A549 (cell line): Measurements from ENCODE around the gene GFY. TPM values are rescaled to one million over a fixed set of nuclear protein-coding genes. Genes with fewer than 3 reads are reported as not detected.

Experiments used
- ATAC-seq, 2 experiments: fragments of 200-7000 bp in 1 of 2; fragments of >200 bp in 1 of 2; cut with Nextera tagmentation in 1 of 2; cut with Tn5 transposase in 1 of 2; 3 replicates each; pipeline versions ENCODE4 v1.8.0 to v1.9.1; 2018 to 2020; ENCODE audit warnings: mild to moderate bottlenecking in 1 of 2, moderate library complexity in 1 of 2
- CTCF ChIA-PET: fragments of 300-600 bp; sonication (Branson Sonifier 250); formaldehyde crosslinking; extraction: SDS; loops from one replicate; lab custom pipeline; 2021; ENCODE audit warnings: antibody characterized with exemption, inconsistent platforms; lab: Yijun Ruan, JAX
- POLR2A ChIA-PET: fragments of 350-600 bp; formaldehyde crosslinking; extraction: SDS; loops from one replicate; lab custom pipeline; 2021; ENCODE audit warnings: antibody characterized with exemption, inconsistent platforms; lab: Yijun Ruan, JAX
- DNase-seq, 2 experiments: peaks; one replicate each; pipeline versions ENCODE4 v3.0.0 to v3.0.0-alpha.2; 2011 to 2016; ENCODE audit warnings: low read depth in 1 of 2, low spot score in 1 of 2
- FAIRE-seq: peaks from 2 replicates; lab custom pipeline; 2011; peaks lifted over from hg19 to GRCh38; lab: Jason Lieb, UNC
- H3K27ac ChIP-seq, 2 experiments: fragments of >200 bp; sonication (Bioruptor Twin); formaldehyde crosslinking; 3 replicates each; pipeline ENCODE4 v1.5.1; 2016 to 2017
- H3K4me1 ChIP-seq: fragments of >200 bp; sonication (Bioruptor Twin); formaldehyde crosslinking; 3 replicates; pipeline ENCODE4 v1.6.1; 2016
- H3K4me2 ChIP-seq: fragments of >200 bp; sonication (Bioruptor Twin); formaldehyde crosslinking; 3 replicates; pipeline ENCODE4 v1.6.1; 2016
- H3K4me3 ChIP-seq: fragments of >200 bp; sonication (Bioruptor Twin); formaldehyde crosslinking; 3 replicates; pipeline ENCODE4 v1.5.1; 2016
- H3K9me3 ChIP-seq: fragments of >200 bp; sonication (Bioruptor Twin); formaldehyde crosslinking; 3 replicates; pipeline ENCODE4 v1.6.1; 2016
- ATOH8 ChIP-seq: fragments of 250-450 bp; sonication (Bioruptor Pico); IDR thresholded peaks from 2 replicates; pipeline ENCODE4 v1.5.0; 2020; ENCODE audit warnings: low read depth, mild to moderate bottlenecking, moderate library complexity
- BHLHE40 ChIP-seq: IDR thresholded peaks from 2 replicates; pipeline ENCODE4 v1.6.1; 2012; ENCODE audit warnings: low read depth, low read length, inconsistent platforms
- CTCF ChIP-seq: fragments of >200 bp; sonication (Bioruptor Twin); formaldehyde crosslinking; IDR thresholded peaks from 3 replicates; pipeline ENCODE4 v1.5.1; 2016
- E2F6 ChIP-seq: IDR thresholded peaks from 2 replicates; pipeline ENCODE4 v1.6.1; 2012; ENCODE audit warnings: low read depth, borderline replicate concordance
- EHMT2 ChIP-seq: fragments of 200-600 bp; sonication (generic); IDR thresholded peaks from 2 replicates; pipeline ENCODE4 v1.6.1; 2016; ENCODE audit warnings: antibody characterized with exemption, low read depth, mild to moderate bottlenecking, moderate library complexity
- EP300 ChIP-seq, 2 experiments: fragments of >200 bp; sonication (Bioruptor Twin); formaldehyde crosslinking; IDR thresholded peaks; 2 replicates in 1 of 2; 3 replicates in 1 of 2; pipeline ENCODE4 v1.6.1; 2016 to 2017
- GATA3 ChIP-seq: IDR thresholded peaks from 2 replicates; pipeline ENCODE4 v1.6.1; 2012; ENCODE audit warnings: borderline replicate concordance
- HOXB13 ChIP-seq: fragments of 250-450 bp; sonication (Bioruptor Pico); IDR thresholded peaks from 2 replicates; pipeline ENCODE4 v1.5.0; 2020; ENCODE audit warnings: low read depth, mild to moderate bottlenecking, moderate library complexity
- JUN ChIP-seq, 2 experiments: fragments of >200 bp; sonication (Bioruptor Twin); formaldehyde crosslinking; IDR thresholded peaks; 2 replicates in 1 of 2; 3 replicates in 1 of 2; pipeline ENCODE4 v1.6.1; 2016 to 2017
- KDM1A ChIP-seq: fragments of 200-600 bp; sonication (generic); IDR thresholded peaks from 2 replicates; pipeline ENCODE4 v1.6.1; 2016; ENCODE audit warnings: low read depth, mild to moderate bottlenecking
- MAX ChIP-seq: IDR thresholded peaks from 2 replicates; pipeline ENCODE4 v1.6.1; 2012
- MAZ ChIP-seq: fragments of 150-350 bp; IDR thresholded peaks from 2 replicates; pipeline ENCODE4 v1.6.1; 2014; ENCODE audit warnings: antibody characterized with exemption, low read depth, low read length, borderline replicate concordance
- MYC ChIP-seq: IDR thresholded peaks from 2 replicates; pipeline ENCODE4 v1.6.1; 2012; ENCODE audit warnings: mild to moderate bottlenecking, inconsistent platforms, low read length, improper control_type of control experiment, borderline replicate concordance
- NR3C1 ChIP-seq: fragments of >200 bp; sonication (Bioruptor Twin); formaldehyde crosslinking; IDR thresholded peaks from 3 replicates; pipeline ENCODE4 v1.6.1; 2017
- PHF8 ChIP-seq: fragments of 200-600 bp; sonication (generic); IDR thresholded peaks from 2 replicates; pipeline ENCODE4 v1.6.1; 2016; ENCODE audit warnings: low read depth, mild to moderate bottlenecking, antibody characterized with exemption, moderate library complexity, borderline replicate concordance
- RAD21 ChIP-seq, 2 experiments: fragments of >200 bp in 1 of 2; sonication (Bioruptor Twin) in 1 of 2; formaldehyde crosslinking in 1 of 2; IDR thresholded peaks in 1 of 2; conservative IDR thresholded peaks in 1 of 2; 2 replicates in 1 of 2; 3 replicates in 1 of 2; pipeline ENCODE4 v1.6.1; 2012 to 2018; ENCODE audit warnings: inconsistent platforms in 1 of 2
- RCOR1 ChIP-seq: fragments of 150-350 bp; IDR thresholded peaks from 2 replicates; pipeline ENCODE4 v1.6.1; 2014; ENCODE audit warnings: antibody characterized with exemption, low read length, low read depth
- REST ChIP-seq: fragments of 200-600 bp; sonication (generic); IDR thresholded peaks from 2 replicates; pipeline ENCODE4 v1.6.1; 2016; ENCODE audit warnings: antibody characterized with exemption, mild to moderate bottlenecking, moderate library complexity
- RNF2 ChIP-seq: fragments of 200-600 bp; sonication (generic); IDR thresholded peaks from 2 replicates; pipeline ENCODE4 v1.6.1; 2016; ENCODE audit warnings: low read depth, mild to moderate bottlenecking, antibody characterized with exemption, moderate library complexity, borderline replicate concordance
- TFCP2L1 ChIP-seq: fragments of 250-450 bp; sonication (Bioruptor Pico); IDR thresholded peaks from 2 replicates; pipeline ENCODE4 v1.5.0; 2021; ENCODE audit warnings: mild to moderate bottlenecking
- USF2 ChIP-seq: fragments of 450-650 bp; IDR thresholded peaks from 2 replicates; pipeline ENCODE4 v1.6.1; 2014; ENCODE audit warnings: antibody characterized with exemption
- WGBS: methylation state at CpG from one replicate; pipeline ENCODE4 v1.1.6; 2017; ENCODE audit errors: missing lambda C conversion rate; 5-methylcytosine and 5-hydroxymethylcytosine counted together
- polyA plus RNA-seq, 4 experiments: library from polyadenylated mRNA; depleted of rRNA in 3 of 4; stranded (reverse); fragments of >200 nt; fragmentation: RNase III in 1 of 4; extraction: RNeasy Plus Mini Kit Qiagen cat#74134 plus additional on column Dnase treatment in 1 of 4; gene quantifications; 2 replicates in 3 of 4; 3 replicates in 1 of 4; pipeline ENCODE4 v1.2.3, GENCODE V29; 2011 to 2017

GFY gene
- polyA plus RNA-seq, 2 of the 4 experiments (the other 2 are of a cell fraction): 0.06 TPM; not detected in 1

GRCh38 chr19:49427339-49427738 lies 2.2 kb downstream of the GFY start (continued):
- TF ChIP-seq REST (no peak), EP300 (IDR thresholded peaks at IDR 0.05) (no peak)

- DNase-seq: peak in 1 of 2 experiments; percentile 62
Measured at GRCh38 chr19:49427855-49428546, 2.8 kb downstream of the GFY start.

More at GRCh38 chr19:49427855-49428546, 2.8 kb downstream of the GFY start:
- no peaks in the 10 kb centered on the region; the same call in 2 of the 3 replicates for H3K9me3 ChIP-seq
- 9% methylated on average over 44 of the region's 45 CpGs for WGBS
- ATAC-seq (peak; percentile 45 to 68; a peak in 5 of 6 replicates), FAIRE-seq (no peak)
- TF ChIP-seq MYC (no peak), NR3C1 (no peak), HOXB13 (no peak), RAD21 (conservative IDR thresholded peaks at IDR 0.05 in 1 of 2, IDR thresholded peaks at IDR 0.05 in 1 of 2) (no peak), PHF8 (no peak), E2F6 (peak; percentile 71), MAX (peak; percentile 85), EHMT2 (no peak), MAZ (no peak), TFCP2L1 (CRISPR knock-in tag) (no peak), GATA3 (no peak), RCOR1 (no peak), ATOH8 (no peak), BHLHE40 (no peak), JUN (IDR thresholded peaks at IDR 0.05) (no peak), USF2 (peak; percentile 21; the same call in 1 of the 2 replicates), KDM1A (no peak), CTCF (no peak), RNF2 (no peak)
- ChIA-PET POLR2A (no interaction called here), CTCF (interaction anchor here (1.3 to 13.8 kb wide), 7 partner anchors 8 to 36 kb away, joined by 3 to 141 read pairs (median 7); no protein-coding TSS in a partner anchor)
- peak overlapping the region; percentile 39 for H3K4me3 ChIP-seq
- peak overlapping the region; percentile 33 to 66; a peak in 4 of 6 replicates for H3K27ac ChIP-seq
- peak overlapping the region; percentile 98 for H3K4me2 ChIP-seq
- peaks cover 30% of the 10 kb centered on the region for H3K4me1 ChIP-seq
